SK-N-MC (cell line): Measurements from ENCODE around the gene ATRNL1.

ENCODE experiments used
- DNase-seq: peaks from one replicate; pipeline ENCODE4 v3.0.0-alpha.2; 2011; ENCODE audit warnings: low read depth, low spot score
- H3K27ac ChIP-seq: fragments of 200-600 bp; sonication (generic); 2 replicates; pipeline ENCODE4 v1.5.1; 2016; ENCODE audit warnings: mixed run types
- H3K36me3 ChIP-seq: fragments of 200-600 bp; sonication (generic); 2 replicates; pipeline ENCODE4 v1.6.1; 2017; ENCODE audit warnings: antibody characterized with exemption, low read length, mixed read lengths; ENCODE audit not compliant: insufficient read depth
- H3K4me3 ChIP-seq: fragments of 200-600 bp; sonication (generic); 2 replicates; pipeline ENCODE4 v1.5.1; 2016
- H3K9ac ChIP-seq: fragments of 200-600 bp; sonication (generic); 2 replicates; pipeline ENCODE4 v1.8.0; 2017; ENCODE audit warnings: mixed run types, mixed read lengths; ENCODE audit not compliant: insufficient read length
- H3K9me3 ChIP-seq: fragments of 200-600 bp; sonication (generic); 2 replicates; pipeline ENCODE4 v1.6.1; 2017; ENCODE audit warnings: low read depth, mild to moderate bottlenecking, antibody characterized with exemption, low read length, moderate library complexity, mixed read lengths
- EZH2 ChIP-seq: fragments of 200-600 bp; sonication (generic); IDR thresholded peaks from one replicate; pipeline ENCODE4 v1.6.1; 2017; ENCODE audit warnings: antibody characterized with exemption
- FOXP2 ChIP-seq: optimal IDR thresholded peaks from 2 replicates; pipeline ENCODE3; 2011; ENCODE audit warnings: mild to moderate bottlenecking, moderate library complexity; ENCODE audit not compliant: insufficient read depth; ENCODE audit errors: extremely low read length, control extremely low read depth
- POLR2AphosphoS5 ChIP-seq: IDR thresholded peaks from 2 replicates; pipeline ENCODE4 v1.6.1; 2012; ENCODE audit warnings: mild to moderate bottlenecking, low read depth, low read length, borderline replicate concordance

Gene ATRNL1

GRCh38 chr10:115066528-115066927, 26.6 kb upstream of the ATRNL1 start:
- TF ChIP-seq EZH2 = no peak
- no peak for TF ChIP-seq FOXP2
- no peak for TF ChIP-seq POLR2AphosphoS5
- H3K4me3 ChIP-seq = no peak overlapping the region
- no peak for DNase-seq
- no peaks in the 10 kb centered on the region for H3K36me3 ChIP-seq
- H3K27ac ChIP-seq = no peak overlapping the region
- no peaks in the 10 kb centered on the region for H3K9me3 ChIP-seq
- no peak overlapping the region for H3K9ac ChIP-seq

DNA sequence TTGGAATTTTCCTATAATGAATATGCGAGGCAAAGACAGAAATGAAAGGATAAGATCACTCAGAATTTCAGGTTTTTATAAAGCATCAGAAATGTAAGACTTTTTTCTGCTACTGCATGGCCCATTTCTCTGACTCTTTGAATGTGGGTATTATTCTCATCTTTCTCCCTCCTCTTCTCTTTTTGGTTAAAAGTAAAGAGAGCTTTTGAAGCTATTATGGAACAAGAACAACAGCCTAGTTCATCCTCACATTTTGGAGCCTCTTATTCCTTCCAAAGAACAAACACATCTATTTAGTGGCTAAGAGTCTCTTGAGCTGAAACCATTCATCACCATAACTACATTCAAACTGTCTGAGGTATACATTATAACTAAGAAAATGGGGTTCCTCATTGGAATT, 19.4 kb upstream of the ATRNL1 start:
- H3K4me3 ChIP-seq = no peak overlapping the region
- no peak overlapping the region for H3K27ac ChIP-seq
- no peak for DNase-seq
- no peaks in the 10 kb centered on the region for H3K36me3 ChIP-seq
- no peaks in the 10 kb centered on the region for H3K9me3 ChIP-seq
- no peak overlapping the region for H3K9ac ChIP-seq
- TF ChIP-seq FOXP2 (no peak), EZH2 (no peak), POLR2AphosphoS5 (no peak)

DNA sequence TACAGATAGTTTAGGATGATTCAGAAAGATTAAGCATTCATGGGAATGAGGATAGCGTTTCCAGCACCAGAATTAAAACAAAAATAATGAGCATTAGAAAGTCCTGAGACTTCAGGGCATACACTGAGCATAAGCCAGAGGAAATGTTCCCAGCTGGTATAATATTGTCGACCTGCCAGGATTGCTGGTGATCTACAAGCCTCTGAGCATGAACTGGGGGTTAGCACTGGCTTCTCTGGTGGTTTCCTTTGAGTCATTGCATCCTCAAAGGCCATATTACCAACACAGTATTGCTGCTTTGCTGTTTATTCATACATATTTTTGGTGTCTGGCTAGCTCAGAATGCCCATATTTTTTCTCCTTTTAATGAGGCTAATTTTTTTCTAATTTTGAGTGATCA, 10.7 kb upstream of the ATRNL1 start:
- no peak for DNase-seq
- no peaks in the 10 kb centered on the region for H3K9me3 ChIP-seq
- no peak overlapping the region for H3K9ac ChIP-seq
- no peak overlapping the region; the same call in 1 of the 2 replicates for H3K27ac ChIP-seq
- H3K4me3 ChIP-seq = no peak overlapping the region
- H3K36me3 ChIP-seq = no peaks in the 10 kb centered on the region
- no peak for TF ChIP-seq EZH2
- TF ChIP-seq POLR2AphosphoS5 = no peak
- TF ChIP-seq FOXP2 = no peak

DNA sequence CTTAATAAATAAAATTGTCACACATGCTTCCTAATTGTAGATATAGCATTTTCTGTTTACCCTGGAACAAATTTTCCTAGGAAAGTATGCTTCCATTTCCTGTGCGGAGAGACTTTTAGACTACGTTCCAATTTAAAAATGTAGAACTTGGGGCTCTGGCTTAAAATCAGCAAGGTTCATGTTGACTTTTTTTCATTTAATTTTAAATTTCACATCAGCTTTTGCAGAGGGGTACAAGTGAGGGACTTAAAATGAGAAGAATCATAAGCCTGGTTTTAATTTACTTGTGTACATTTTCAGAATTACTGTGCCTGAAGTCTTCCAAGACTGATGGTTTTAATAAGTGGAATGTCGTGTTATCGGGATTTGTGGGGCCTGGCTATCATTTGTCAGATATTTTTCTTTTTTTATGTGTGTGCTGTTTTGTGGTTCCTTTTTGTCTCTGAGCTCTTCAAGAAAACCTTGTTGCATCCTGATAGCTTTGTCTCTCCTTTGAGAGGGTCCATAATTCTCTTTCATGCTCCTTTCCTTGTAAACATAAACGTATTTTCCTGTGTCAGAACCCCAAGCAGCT, 8.8 kb upstream of the ATRNL1 start:
- Histone ChIP-seq H3K36me3 (no peaks in the 10 kb centered on the region), H3K9me3 (no peaks in the 10 kb centered on the region), H3K9ac (no peak overlapping the region), H3K4me3 (peak overlapping the region; percentile 48), H3K27ac (peak overlapping the region; percentile 76)
- DNase-seq = no peak
- TF ChIP-seq FOXP2 = no peak
- TF ChIP-seq POLR2AphosphoS5 = no peak
- no peak for TF ChIP-seq EZH2

DNA sequence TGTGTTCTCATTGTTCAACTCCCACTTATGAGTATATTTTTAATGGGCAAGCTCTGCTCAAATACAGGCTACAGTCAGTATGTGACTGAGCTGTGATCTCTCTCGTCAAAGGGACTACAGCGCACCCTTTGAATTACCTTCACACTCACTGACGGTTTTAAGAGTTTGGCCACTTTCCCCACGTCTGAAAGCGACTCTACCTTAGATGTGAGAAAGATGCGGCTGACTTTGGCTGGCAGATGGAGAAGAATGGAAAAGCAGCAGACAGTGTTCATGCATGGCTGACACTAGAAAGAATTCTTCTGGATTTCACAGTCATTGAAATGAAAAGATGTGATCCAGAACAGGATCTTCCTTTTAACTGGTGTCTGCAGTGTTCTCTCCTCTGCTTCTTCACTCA, 2.0 kb upstream of the ATRNL1 start:
- H3K27ac ChIP-seq = no peak overlapping the region
- H3K4me3 ChIP-seq = no peak overlapping the region
- H3K9ac ChIP-seq = no peak overlapping the region
- TF ChIP-seq POLR2AphosphoS5 (no peak), FOXP2 (no peak), EZH2 (no peak)
- no peaks in the 10 kb centered on the region for H3K36me3 ChIP-seq
- DNase-seq = no peak
- H3K9me3 ChIP-seq = no peaks in the 10 kb centered on the region

GRCh38 chr10:115092258-115092554, 959 bp upstream of the ATRNL1 start:
- DNase-seq = no peak
- H3K9ac ChIP-seq = peak overlapping the region; percentile 83
- no peaks in the 10 kb centered on the region for H3K9me3 ChIP-seq
- peak overlapping the region; percentile 82 for H3K4me3 ChIP-seq
- H3K36me3 ChIP-seq = no peaks in the 10 kb centered on the region
- H3K27ac ChIP-seq = no peak overlapping the region
- TF ChIP-seq EZH2 (no peak), POLR2AphosphoS5 (no peak), FOXP2 (no peak)

DNA sequence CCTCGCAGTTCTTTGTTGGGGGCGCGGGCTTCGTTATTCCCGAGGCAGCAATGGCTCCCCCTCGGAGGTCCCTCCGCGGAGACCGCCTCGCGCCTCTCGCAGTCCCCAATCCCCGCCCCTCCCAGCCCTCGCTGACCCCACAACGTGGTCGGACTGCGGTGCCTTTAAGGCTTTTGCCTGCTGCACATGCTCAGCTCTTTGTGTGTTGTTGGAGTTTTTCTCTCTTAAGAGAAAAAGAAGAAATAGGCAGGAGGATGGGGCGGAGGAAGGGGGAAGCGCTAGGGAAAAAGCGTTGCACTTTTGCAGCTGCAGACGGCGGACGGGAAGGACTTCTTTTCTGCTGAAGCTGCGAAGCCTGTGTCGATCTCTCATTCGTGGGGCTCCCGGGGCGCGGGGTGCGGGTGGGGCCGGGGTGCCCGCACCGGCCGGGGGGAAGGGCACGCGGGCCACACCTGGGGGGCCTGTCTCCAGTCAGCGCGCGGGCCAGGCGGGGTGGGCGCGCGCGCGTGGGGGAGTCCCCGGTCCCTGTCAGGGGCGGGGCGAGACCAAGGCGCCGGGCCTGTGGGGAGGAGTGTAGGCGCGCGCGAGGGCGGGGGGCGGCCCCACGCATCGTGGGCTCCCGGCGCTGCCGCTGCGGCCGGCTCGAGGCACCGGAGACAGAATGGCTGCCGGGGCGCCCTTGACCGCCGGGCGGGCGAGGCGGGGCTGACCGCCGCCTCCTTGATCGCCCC, 445 bp upstream of the ATRNL1 start:
- H3K9me3 ChIP-seq = no peaks in the 10 kb centered on the region
- peak overlapping the region; percentile 82 for H3K4me3 ChIP-seq
- no peak for DNase-seq
- H3K36me3 ChIP-seq = no peaks in the 10 kb centered on the region
- H3K27ac ChIP-seq = peak overlapping the region; percentile 60; the same call in 1 of the 2 replicates
- peak; percentile 20; the same call in 1 of the 2 replicates for TF ChIP-seq POLR2AphosphoS5
- no peak for TF ChIP-seq FOXP2
- H3K9ac ChIP-seq = peak overlapping the region; percentile 83

DNA sequence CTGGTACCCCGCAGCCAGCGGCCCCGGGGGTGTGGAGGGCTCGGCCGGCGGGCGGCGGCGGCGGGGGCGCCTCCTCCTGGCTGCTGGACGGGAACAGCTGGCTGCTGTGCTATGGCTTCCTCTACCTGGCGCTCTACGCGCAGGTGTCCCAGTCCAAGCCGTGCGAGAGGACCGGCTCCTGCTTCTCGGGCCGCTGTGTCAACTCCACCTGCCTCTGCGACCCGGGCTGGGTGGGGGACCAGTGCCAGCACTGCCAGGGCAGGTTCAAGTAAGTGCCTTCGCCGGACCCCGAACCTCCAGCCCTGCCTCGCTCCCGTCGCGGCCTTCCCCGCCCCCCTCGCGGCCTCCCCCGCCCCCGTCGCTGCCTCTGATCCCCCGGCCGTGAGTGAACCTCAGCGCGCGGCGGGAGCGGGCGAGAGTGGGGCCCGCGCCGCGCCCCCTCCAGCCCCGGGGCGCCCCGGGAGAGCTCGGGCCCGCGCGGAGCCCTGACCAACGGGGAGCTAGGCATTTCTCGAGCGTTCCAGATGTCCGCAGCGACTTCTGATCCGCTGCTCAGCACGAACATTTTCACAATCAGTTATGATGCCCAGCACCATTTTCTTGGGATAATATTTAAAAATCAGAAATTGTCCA, 727 bp downstream of the ATRNL1 start:
- no peak for DNase-seq
- Histone ChIP-seq H3K4me3 (peak overlapping the region; percentile 82), H3K27ac (no peak overlapping the region), H3K36me3 (no peaks in the 10 kb centered on the region), H3K9me3 (no peaks in the 10 kb centered on the region), H3K9ac (peak overlapping the region; percentile 55)
- TF ChIP-seq FOXP2 (no peak), POLR2AphosphoS5 (no peak), EZH2 (no peak)
